Neural progenitor cell (in vitro differentiated cells): ENCODE data around the gene TSEN54. TPM values are rescaled to one million over a fixed set of nuclear protein-coding genes. Genes with fewer than 3 reads are reported as not detected.

Source experiments
- DNase-seq: peaks from one replicate; pipeline ENCODE4 v3.0.0-alpha.2; 2016; ENCODE audit warnings: low spot score
- H2AFZ ChIP-seq: fragments of 200-600 bp; sonication (generic); replicated peaks from 2 replicates; pipeline ENCODE4 v1.6.1; 2016; ENCODE audit warnings: antibody characterized with exemption
- H3F3A ChIP-seq: fragments of 200-600 bp; sonication (generic); 2 replicates; pipeline ENCODE4 v1.6.1; 2016; ENCODE audit warnings: antibody characterized with exemption, low read depth
- H3K27ac ChIP-seq: fragments of 200-600 bp; sonication (generic); 2 replicates; pipeline ENCODE4 v1.5.1; 2016; ENCODE audit warnings: mild to moderate bottlenecking
- H3K27me3 ChIP-seq: fragments of 200-600 bp; sonication (generic); 2 replicates; pipeline ENCODE4 v1.6.1; 2016; ENCODE audit warnings: mild to moderate bottlenecking, moderate library complexity
- H3K36me3 ChIP-seq: fragments of 200-600 bp; sonication (generic); 2 replicates; pipeline ENCODE4 v1.5.1; 2016
- H3K4me1 ChIP-seq: fragments of 200-600 bp; sonication (generic); 2 replicates; pipeline ENCODE4 v1.6.1; 2016; ENCODE audit warnings: mixed run types
- H3K4me2 ChIP-seq: fragments of 200-600 bp; sonication (generic); 2 replicates; pipeline ENCODE4 v1.6.1; 2016
- H3K4me3 ChIP-seq: fragments of 200-600 bp; sonication (generic); 2 replicates; pipeline ENCODE4 v1.5.1; 2016
- H3K79me2 ChIP-seq: fragments of 200-600 bp; sonication (generic); 2 replicates; pipeline ENCODE4 v1.6.1; 2016; ENCODE audit warnings: low read depth
- H3K9ac ChIP-seq: fragments of 200-600 bp; sonication (generic); 2 replicates; pipeline ENCODE4 v1.6.1; 2016
- H3K9me3 ChIP-seq: fragments of 200-600 bp; sonication (generic); 2 replicates; pipeline ENCODE4 v1.5.1; 2016; ENCODE audit warnings: low read depth
- H4K20me1 ChIP-seq: fragments of 200-600 bp; sonication (generic); 2 replicates; pipeline ENCODE4 v1.6.1; 2016; ENCODE audit warnings: low read depth
- H3K27ac Mint-ChIP-seq: 3 replicates; pipeline ENCODE4 v1.8.0; 2021; ENCODE audit warnings: mixed read lengths
- H3K27me3 Mint-ChIP-seq: 2 replicates; pipeline ENCODE4 v1.8.0; 2022; ENCODE audit warnings: low read depth, mild to moderate bottlenecking, inconsistent platforms, moderate library complexity, mixed read lengths; ENCODE audit not compliant: insufficient read depth
- H3K36me3 Mint-ChIP-seq: 3 replicates; pipeline ENCODE4 v1.8.0; 2021; ENCODE audit warnings: mixed read lengths
- H3K4me1 Mint-ChIP-seq: 3 replicates; pipeline ENCODE4 v1.8.0; 2021; ENCODE audit warnings: mixed read lengths
- H3K4me3 Mint-ChIP-seq: 3 replicates; pipeline ENCODE4 v1.8.0; 2021; ENCODE audit warnings: mild to moderate bottlenecking, moderate library complexity, mixed read lengths
- H3K9me3 Mint-ChIP-seq: 3 replicates; pipeline ENCODE4 v1.8.0; 2020; ENCODE audit warnings: mixed read lengths
- CTCF ChIP-seq: fragments of 200-600 bp; sonication (generic); IDR thresholded peaks from 2 replicates; pipeline ENCODE4 v1.5.1; 2017; ENCODE audit warnings: antibody characterized with exemption, mild to moderate bottlenecking
- EZH2 ChIP-seq: fragments of 200-600 bp; sonication (generic); IDR thresholded peaks from 2 replicates; pipeline ENCODE4 v1.6.1; 2017; ENCODE audit warnings: antibody characterized with exemption, mild to moderate bottlenecking, moderate library complexity
- EZH2phosphoT487 ChIP-seq: fragments of 200-600 bp; sonication (generic); IDR thresholded peaks from 2 replicates; pipeline ENCODE4 v1.6.1; 2017; ENCODE audit warnings: antibody characterized with exemption
- total RNA-seq: library from RNA; depleted of rRNA; stranded (reverse); fragments of >200 nt; gene quantifications from 2 replicates; pipeline ENCODE4 v1.2.3, GENCODE V29; 2015; ENCODE audit warnings: low replicate concordance

Gene TSEN54
- total RNA-seq = 20.5 and 47.8 TPM in 2 replicates

- H3K27ac Mint-ChIP-seq = no peak within 1 kb of the TSS
These were observed at the start of gene TSEN54 for GRCh38 chr17:75516255-75516618. Gene TSEN54, plus strand, starts transcription at chr17:75516528. Its CDS starts 33 bp downstream, at chr17:75516561.

GRCh38 chr17:75468291-75468754, 48.0 kb upstream of the TSEN54 start:
- H2AFZ ChIP-seq = no peak overlapping the region
- H4K20me1 ChIP-seq = peaks cover 7% of the 10 kb centered on the region
- H3K79me2 ChIP-seq = peaks cover 24% of the 10 kb centered on the region
- H3K4me3 ChIP-seq = no peak overlapping the region
- no peak overlapping the region for H3K27ac Mint-ChIP-seq
- H3K36me3 ChIP-seq = no peaks in the 10 kb centered on the region
- TF ChIP-seq EZH2 (no peak), CTCF (no peak)
- no peaks in the 10 kb centered on the region for H3K27me3 ChIP-seq
- no peak overlapping the region for H3K27ac ChIP-seq
- peaks cover 28% of the 10 kb centered on the region for H3K36me3 Mint-ChIP-seq
- no peak for DNase-seq
- no peak overlapping the region for H3K9ac ChIP-seq
- no peaks in the 10 kb centered on the region for H3K9me3 ChIP-seq
- peaks cover 7% of the 10 kb centered on the region for H3K4me1 Mint-ChIP-seq
- H3K4me2 ChIP-seq = no peak overlapping the region
- H3F3A ChIP-seq = no peaks in the 10 kb centered on the region
- H3K4me1 ChIP-seq = no peaks in the 10 kb centered on the region
- no peaks in the 10 kb centered on the region for H3K27me3 Mint-ChIP-seq
- H3K9me3 Mint-ChIP-seq = peaks cover 3% of the 10 kb centered on the region
- H3K4me3 Mint-ChIP-seq = no peak overlapping the region

More at GRCh38 chr17:75516255-75516618, at the start of gene TSEN54:
- DNase-seq = peak; percentile 93
- Histone ChIP-seq H4K20me1 (peaks cover 45% of the 10 kb centered on the region), H2AFZ (peak within 1 kb of the TSS; percentile 84), H3K9me3 (no peaks in the 10 kb centered on the region), H3K4me2 (peak within 1 kb of the TSS; percentile 92), H3K27me3 (no peaks in the 10 kb centered on the region), H3K4me1 (no peaks in the 10 kb centered on the region), H3K9ac (no peak within 1 kb of the TSS), H3F3A (peaks cover 7% of the 10 kb centered on the region), H3K27ac (no peak within 1 kb of the TSS), H3K79me2 (peaks cover 18% of the 10 kb centered on the region), H3K36me3 (no peaks in the 10 kb centered on the region), H3K4me3 (peak within 1 kb of the TSS; percentile 87)
- peaks cover 3% of the 10 kb centered on the region for H3K27me3 Mint-ChIP-seq
- H3K9me3 Mint-ChIP-seq = no peaks in the 10 kb centered on the region
- peaks cover 33% of the 10 kb centered on the region for H3K4me1 Mint-ChIP-seq
- H3K36me3 Mint-ChIP-seq = peaks cover 13% of the 10 kb centered on the region
- TF ChIP-seq EZH2phosphoT487 = no peak
- peak within 1 kb of the TSS; percentile 89 for H3K4me3 Mint-ChIP-seq

GRCh38 chr17:75468779-75469373, 47.5 kb upstream of the TSEN54 start:
- TF ChIP-seq EZH2 = no peak
- TF ChIP-seq EZH2phosphoT487 = no peak
- no peak for TF ChIP-seq CTCF
- Histone ChIP-seq H3K9me3 (no peaks in the 10 kb centered on the region), H3K79me2 (peaks cover 21% of the 10 kb centered on the region), H3K27ac (no peak overlapping the region), H3F3A (no peaks in the 10 kb centered on the region), H3K9ac (no peak overlapping the region), H3K27me3 (no peaks in the 10 kb centered on the region), H3K4me3 (no peak overlapping the region), H2AFZ (no peak overlapping the region), H3K4me2 (no peak overlapping the region), H3K4me1 (no peaks in the 10 kb centered on the region), H4K20me1 (peaks cover 7% of the 10 kb centered on the region), H3K36me3 (no peaks in the 10 kb centered on the region)
- no peak for DNase-seq
- Mint-ChIP-seq H3K4me3 (no peak overlapping the region), H3K36me3 (peaks cover 28% of the 10 kb centered on the region), H3K4me1 (peaks cover 7% of the 10 kb centered on the region), H3K9me3 (peaks cover 3% of the 10 kb centered on the region), H3K27ac (no peak overlapping the region), H3K27me3 (no peaks in the 10 kb centered on the region)

- no peaks in the 10 kb centered on the region for H3K27me3 Mint-ChIP-seq
- Histone ChIP-seq H3K9ac (no peak overlapping the region), H3K27ac (no peak overlapping the region), H3K4me3 (no peak overlapping the region), H3K79me2 (peaks cover 8% of the 10 kb centered on the region), H3K4me2 (no peak overlapping the region), H3K4me1 (peaks cover 12% of the 10 kb centered on the region), H4K20me1 (peaks cover 11% of the 10 kb centered on the region), H2AFZ (no peak overlapping the region), H3F3A (no peaks in the 10 kb centered on the region), H3K36me3 (no peaks in the 10 kb centered on the region), H3K27me3 (no peaks in the 10 kb centered on the region), H3K9me3 (no peaks in the 10 kb centered on the region)
- no peak overlapping the region for H3K4me3 Mint-ChIP-seq
- H3K27ac Mint-ChIP-seq = no peak overlapping the region
- H3K9me3 Mint-ChIP-seq = peaks cover under 1% of the 10 kb centered on the region
- no peak for TF ChIP-seq EZH2
- TF ChIP-seq CTCF = no peak
- TF ChIP-seq EZH2phosphoT487 = no peak
- DNase-seq = no peak
- peaks cover 18% of the 10 kb centered on the region for H3K36me3 Mint-ChIP-seq
- H3K4me1 Mint-ChIP-seq = peaks cover 27% of the 10 kb centered on the region
These were observed 45.1 kb upstream of the TSEN54 start for GRCh38 chr17:75471207-75471606.
